Hematopoietic multipotent progenitor cell treated with erythropoietin and hydrocortisone succinate and interleukin-3 and kit ligand, for 15 days (in vitro differentiated cells): ENCODE measurements around the gene TMEM116.
"Not testable (repeated sequence)": the region's sequence is repeated elsewhere in the genome, so short reads cannot be mapped to it uniquely, and the experiment has no call there.

ENCODE experiments used
- DNase-seq: peaks from one replicate; pipeline ENCODE4 v3.0.0-alpha.2; 2015; ENCODE audit warnings: low spot score

Gene TMEM116

DNA sequence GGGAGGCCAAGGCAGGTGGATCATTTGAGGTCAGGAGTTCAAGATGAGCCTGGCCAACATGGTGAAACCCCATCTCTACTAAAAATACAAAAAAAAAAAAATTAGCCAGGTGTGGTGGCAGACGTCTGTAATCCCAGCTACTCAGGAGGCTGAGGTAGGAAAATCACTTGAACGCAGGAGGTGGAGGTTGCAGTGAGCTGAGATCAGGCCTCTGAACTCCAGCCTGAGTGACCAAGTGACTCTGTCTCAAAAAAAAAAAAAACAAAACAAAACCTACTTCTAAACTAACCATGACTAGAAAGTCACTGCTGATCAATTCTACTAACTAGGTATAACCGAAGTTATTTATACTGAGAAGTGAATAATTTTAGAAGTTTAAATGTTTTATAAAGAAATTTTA is 3.4 kb downstream of the TMEM116 start:
- DNase-seq, result not testable (repeated sequence)

GRCh38 chr12:112008918-112009317 is 4.0 kb downstream of the TMEM116 start:
- no peak for DNase-seq

GRCh38 chr12:112007945-112008344 is 5.0 kb downstream of the TMEM116 start:
- no peak for DNase-seq

DNA sequence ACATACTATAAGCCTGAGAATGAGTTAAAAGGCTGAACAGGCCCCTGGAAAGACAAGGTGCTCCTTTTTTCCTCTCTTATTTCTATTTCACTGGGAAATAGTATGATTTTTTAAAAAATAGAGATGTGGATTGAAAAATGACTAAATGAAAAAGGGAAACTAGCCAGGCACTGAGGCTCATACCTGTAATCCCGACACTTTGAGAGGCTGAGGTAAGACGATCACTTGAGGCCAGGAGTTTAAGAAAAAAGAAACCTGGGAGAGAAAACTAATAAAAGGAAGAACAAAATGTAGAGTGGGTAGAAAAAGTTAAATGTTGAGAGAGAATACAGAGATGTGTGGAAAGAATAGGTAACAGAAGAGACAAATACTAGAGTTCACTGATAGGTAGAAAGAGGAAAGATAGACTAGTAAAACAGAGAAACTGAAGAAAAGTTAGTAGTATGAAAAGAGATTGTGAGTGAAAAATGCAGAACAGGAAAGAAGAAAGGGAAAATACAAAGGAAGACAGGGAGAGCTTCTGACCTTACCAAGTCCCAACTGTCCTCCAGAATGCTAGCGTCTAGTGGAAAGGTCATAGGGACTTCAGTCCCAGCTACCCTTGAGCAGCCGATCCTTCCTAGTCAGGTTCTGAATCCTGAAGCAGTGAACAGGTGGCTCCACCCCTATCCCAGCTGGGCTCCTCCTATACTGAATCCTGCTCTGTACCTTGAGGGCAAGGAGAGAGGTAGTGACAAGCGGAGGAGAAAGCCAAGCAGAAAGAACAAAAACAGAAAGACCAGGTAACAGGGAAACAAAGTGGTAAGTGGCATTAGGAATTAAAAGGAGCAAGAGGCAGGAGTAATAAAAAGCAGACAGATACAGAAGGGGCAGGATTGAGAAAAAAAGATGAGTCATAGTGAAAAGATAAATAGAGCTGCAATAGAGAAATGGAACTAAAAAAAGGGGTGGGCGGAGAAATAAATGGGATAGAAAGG is 7.3 kb downstream of the TMEM116 start:
- peak; percentile 50 for DNase-seq

DNA sequence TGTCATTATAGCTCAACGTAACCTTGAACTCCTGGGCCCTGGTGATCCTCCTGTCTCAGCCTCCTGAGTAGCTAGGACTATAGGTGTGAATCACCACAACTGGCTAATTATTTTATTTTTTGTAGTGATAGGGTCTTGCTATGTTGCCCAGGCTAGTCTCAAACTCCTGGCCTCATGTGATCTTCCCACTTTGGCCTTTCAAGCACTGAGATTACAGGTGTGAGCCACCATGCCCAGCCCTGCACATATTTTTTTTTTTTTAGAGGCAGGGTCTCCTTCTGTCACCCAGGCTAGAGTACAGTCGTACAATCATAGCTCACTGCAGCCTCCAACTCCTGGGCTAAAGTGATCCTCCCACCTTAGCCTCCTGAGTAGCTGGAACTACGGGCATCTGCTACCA is 8.9 kb downstream of the TMEM116 start:
- DNase-seq, result no peak

- DNase-seq, result no peak
Measured at GRCh38 chr12:112001576-112001975, 11.4 kb downstream of the TMEM116 start.

GRCh38 chr12:112000820-112001219 is 12.1 kb downstream of the TMEM116 start:
- DNase-seq, result no peak

DNA sequence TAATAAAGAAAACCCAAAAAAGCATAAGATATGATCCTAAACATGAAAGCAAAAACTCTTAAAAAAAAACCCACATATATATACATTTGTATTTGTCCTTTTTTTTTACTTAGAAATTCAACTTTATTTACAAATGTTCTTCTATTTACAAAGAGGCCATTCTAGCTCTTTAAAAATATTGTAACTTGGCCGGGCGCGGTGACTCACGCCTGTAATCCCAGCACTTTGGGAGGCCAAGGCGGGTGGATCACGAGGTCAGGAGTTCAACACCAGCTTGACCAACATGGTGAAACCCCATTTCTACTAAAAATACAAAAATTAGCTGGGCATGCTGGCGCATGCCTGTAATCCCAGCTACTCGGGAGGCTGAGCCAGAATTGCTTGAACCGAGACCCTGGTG is 13.8 kb downstream of the TMEM116 start:
- not testable (repeated sequence) for DNase-seq

DNA sequence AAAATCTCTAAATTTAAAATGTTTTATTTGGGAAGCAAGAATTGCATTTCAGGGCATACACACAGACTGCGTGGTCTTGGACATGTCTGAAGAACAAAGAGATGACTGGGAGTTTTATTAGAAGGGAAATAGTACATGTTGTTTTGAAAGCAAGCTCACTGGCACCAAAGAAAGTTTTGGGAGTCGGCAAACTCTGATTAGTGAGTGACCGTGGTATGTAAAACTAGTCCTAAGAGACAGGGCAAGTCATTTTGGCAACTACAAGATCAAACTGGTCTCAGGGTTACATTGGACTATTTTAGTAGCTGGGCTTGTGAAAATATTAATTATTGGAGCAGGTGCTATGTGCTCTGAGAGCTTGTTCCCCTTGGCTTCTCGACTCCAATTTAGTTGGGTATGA is 14.9 kb downstream of the TMEM116 start:
- DNase-seq, result no peak

GRCh38 chr12:111997300-111997699 is 15.7 kb downstream of the TMEM116 start:
- DNase-seq, result no peak

- no peak for DNase-seq
Measured at GRCh38 chr12:111995782-111996480, 17.0 kb downstream of the TMEM116 start.

- DNase-seq, result peak; percentile 39
Measured at GRCh38 chr12:111994211-111995111, 18.5 kb downstream of the TMEM116 start.

DNA sequence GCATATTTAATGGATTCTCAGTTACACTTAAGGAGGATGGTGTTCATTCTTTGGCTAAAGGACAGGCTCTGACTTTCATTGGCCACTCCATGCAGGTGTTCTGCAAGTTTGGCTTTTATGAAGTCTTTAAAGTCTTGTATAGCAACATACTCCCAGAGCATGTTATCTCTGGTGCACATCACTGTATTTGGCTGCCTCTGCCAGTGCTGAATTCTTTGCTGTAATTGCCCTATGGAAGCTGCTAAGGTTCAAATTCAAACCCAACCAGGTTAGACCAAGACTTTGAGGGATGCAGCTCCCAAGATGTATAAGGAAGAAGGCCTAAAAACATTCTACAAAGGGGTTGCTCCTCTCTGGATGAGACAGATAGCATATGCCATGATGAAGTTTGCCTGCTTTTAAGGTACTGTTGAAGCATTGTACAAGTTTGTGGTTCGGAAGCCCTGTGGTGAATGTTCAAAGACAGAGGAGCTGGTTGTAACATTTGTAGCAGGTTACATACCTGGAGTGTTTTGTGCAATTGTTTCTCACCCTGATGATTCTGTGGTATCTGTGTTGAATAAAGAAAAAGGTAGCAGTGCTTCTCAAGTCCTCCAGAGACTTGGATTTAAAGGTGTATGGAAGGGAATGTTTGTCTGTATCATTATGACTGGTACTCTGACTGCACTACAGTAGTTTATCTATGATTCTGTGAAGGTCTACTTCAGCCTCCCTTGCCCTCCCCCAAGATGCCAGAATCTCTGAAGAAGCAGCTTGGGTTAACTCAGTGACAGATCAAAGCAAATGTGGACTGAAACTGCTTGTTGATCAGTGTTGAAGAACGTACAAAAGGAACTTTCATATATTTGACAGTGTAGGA is 19.4 kb downstream of the TMEM116 start:
- DNase-seq, result no peak

- no peak for DNase-seq
Measured at GRCh38 chr12:111992464-111992863, 20.5 kb downstream of the TMEM116 start.

DNA sequence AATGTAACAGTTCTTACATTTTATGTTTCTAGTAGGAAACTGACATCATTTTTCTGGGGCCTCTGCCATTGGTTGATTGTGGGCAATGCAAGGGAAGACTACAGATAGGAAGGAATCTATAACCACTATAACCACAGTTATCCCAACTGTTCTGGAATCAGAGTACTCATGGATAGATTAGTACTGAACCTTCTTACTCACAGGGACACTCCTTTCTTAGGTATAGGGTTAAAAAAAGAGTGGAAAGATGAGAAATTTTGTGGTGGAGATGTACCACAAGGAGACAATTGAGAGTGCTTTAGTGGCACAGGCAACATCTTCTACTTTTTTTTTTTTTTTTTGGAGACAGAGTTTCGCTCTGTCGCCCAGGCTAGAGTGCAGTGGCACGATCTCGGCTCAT is 21.0 kb downstream of the TMEM116 start:
- no peak for DNase-seq

- no peak for DNase-seq
Measured at GRCh38 chr12:111991535-111991934, 21.4 kb downstream of the TMEM116 start.

- DNase-seq, result no peak
Measured at GRCh38 chr12:111984820-111985219, 28.1 kb downstream of the TMEM116 start.

DNA sequence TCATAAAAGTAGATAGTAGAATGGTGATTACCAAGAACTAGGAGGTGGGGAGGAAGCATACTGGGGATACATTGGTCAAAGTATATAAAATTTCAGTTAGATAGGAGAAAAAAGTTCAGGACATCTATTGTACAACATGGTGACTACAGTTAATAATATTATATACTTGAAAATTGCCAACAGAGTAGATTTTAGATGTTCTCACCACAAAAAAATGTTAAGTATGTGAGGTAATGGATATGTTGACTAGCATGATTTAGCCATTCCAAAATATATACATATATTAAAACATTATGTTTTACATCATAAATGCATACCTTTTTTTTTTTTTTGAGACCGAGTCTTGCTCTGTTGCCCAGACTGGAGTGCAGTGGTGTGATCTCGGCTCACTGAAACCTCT is 31.0 kb downstream of the TMEM116 start:
- DNase-seq, result no peak

DNA sequence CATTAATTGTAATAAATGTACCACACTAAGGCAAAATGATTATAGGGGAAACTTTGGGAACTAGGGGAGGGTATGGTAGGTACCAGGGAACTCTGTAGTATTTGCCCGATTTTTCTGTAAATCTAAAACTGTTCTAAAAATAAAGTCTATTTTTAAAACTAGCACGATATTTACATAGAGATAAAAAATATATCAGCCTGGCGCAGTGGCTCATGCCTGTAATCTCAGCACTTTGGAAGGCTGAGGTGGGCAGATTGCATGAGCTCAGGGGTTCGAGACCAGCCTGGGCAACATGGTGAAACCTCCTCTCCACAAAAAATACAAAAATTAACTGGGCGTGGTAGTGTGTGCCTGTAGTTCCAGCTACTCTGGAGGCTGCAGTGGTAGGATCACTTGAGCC is 32.4 kb downstream of the TMEM116 start:
- DNase-seq, result no peak

GRCh38 chr12:111978545-111978944 is 34.4 kb downstream of the TMEM116 start:
- DNase-seq, result no peak

DNA sequence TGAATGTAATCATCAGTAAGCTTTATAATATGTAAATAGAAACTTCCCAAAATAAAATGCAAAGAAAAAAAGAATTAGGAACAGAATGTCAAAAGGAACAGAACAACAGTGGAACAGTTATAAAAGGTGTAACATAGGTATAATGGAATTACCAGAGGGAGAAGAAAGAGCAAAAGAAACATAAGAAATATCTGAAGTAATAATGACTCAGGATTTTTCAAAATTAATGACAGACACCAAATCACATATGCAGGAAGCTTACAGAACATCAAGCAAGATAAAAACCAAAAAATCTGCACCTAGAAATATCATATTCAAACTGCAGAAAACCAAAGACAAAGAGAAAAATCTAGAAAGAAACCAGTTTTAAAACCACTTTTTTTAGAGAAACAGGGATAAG is 36.1 kb downstream of the TMEM116 start:
- no peak for DNase-seq
